Tibial nerve (tissue), 4 donors: Measurements from ENCODE around the gene PCED1B. TPM values are rescaled to one million over a fixed set of nuclear protein-coding genes. Genes with fewer than 3 reads are reported as not detected.

Experiments used
- DNase-seq, 2 donors: peaks; one replicate each; pipeline ENCODE4 v3.0.0-alpha.2; 2019; ENCODE audit warnings: low spot score in 2 of 2
- H3K27ac ChIP-seq, 4 donors: fragments of 200-600 bp; sonication (generic) in 3 of 4; one replicate each; pipeline ENCODE4 v1.5.1; 2017 to 2019; ENCODE audit warnings: mild to moderate bottlenecking in 1 of 4
- H3K27me3 ChIP-seq, 2 donors: fragments of 200-600 bp; sonication (generic) in 1 of 2; one replicate each; pipeline versions ENCODE4 v1.5.1 to v1.6.0; 2017 to 2019
- H3K36me3 ChIP-seq, 3 donors: fragments of 200-600 bp; sonication (generic); one replicate each; pipeline ENCODE4 v1.5.1; 2018 to 2019
- H3K4me1 ChIP-seq, 4 donors: fragments of 200-600 bp; sonication (generic) in 3 of 4; one replicate each; pipeline ENCODE4 v1.5.1; 2017 to 2019
- H3K4me3 ChIP-seq, 4 donors: fragments of 200-600 bp; sonication (generic) in 3 of 4; one replicate each; pipeline ENCODE4 v1.5.1; 2017 to 2019; ENCODE audit warnings: mild to moderate bottlenecking in 1 of 4, moderate library complexity in 1 of 4
- H3K9me3 ChIP-seq, 4 donors: fragments of 200-600 bp; sonication (generic) in 3 of 4; one replicate each; pipeline ENCODE4 v1.5.1; 2017 to 2019
- CTCF ChIP-seq, 5 experiments: fragments of 200-600 bp in 3 of 5; fragments of 450-650 bp in 2 of 5; sonication (generic) in 3 of 5; IDR thresholded peaks; one replicate each; pipeline ENCODE4 v1.5.1; 2016 to 2019; ENCODE audit warnings: antibody characterized with exemption in 5 of 5, mild to moderate bottlenecking in 3 of 5, moderate library complexity in 2 of 5
- EP300 ChIP-seq, 2 donors: sonication (generic); formaldehyde crosslinking; IDR thresholded peaks; one replicate each; pipeline ENCODE4 v1.6.1; 2017; ENCODE audit warnings: antibody characterized with exemption in 2 of 2, mild to moderate bottlenecking in 1 of 2
- POLR2A ChIP-seq, 2 donors: fragments of 450-650 bp; IDR thresholded peaks; one replicate each; pipeline ENCODE4 v1.6.1; 2017; ENCODE audit warnings: antibody characterized with exemption in 2 of 2, mild to moderate bottlenecking in 2 of 2, moderate library complexity in 2 of 2
- WGBS, 2 donors: methylation state at CpG; one replicate each; pipeline ENCODE4 v1.1.5; 2018; 5-methylcytosine and 5-hydroxymethylcytosine counted together
- total RNA-seq, 4 donors: library from RNA; depleted of rRNA; stranded (reverse); fragments of >200 nt; gene quantifications; one replicate each; pipeline ENCODE4 v1.1.0, GENCODE V29; 2016

The PCED1B gene
- total RNA-seq, 4 donors from 2014 or later: 0.90 to 2.9 (median 2.2) TPM; not detected in 1

GRCh38 chr12:47034661-47035060, 44.8 kb upstream of the PCED1B start:
- no peaks in the 10 kb centered on the region for H3K9me3 ChIP-seq
- no peak for TF ChIP-seq POLR2A (IDR thresholded peaks at IDR 0.05)
- no peak for TF ChIP-seq EP300 (IDR thresholded peaks at IDR 0.05)
- TF ChIP-seq CTCF (IDR thresholded peaks at IDR 0.05): no peak
- no peaks in the 10 kb centered on the region for H3K27me3 ChIP-seq
- peaks cover 0 to 8% (median 0%) of the 10 kb centered on the region in 4 donors for H3K4me1 ChIP-seq
- H3K27ac ChIP-seq: no peak overlapping the region
- H3K4me3 ChIP-seq: no peak overlapping the region
- 61 to 72% methylated on average over 2 of the region's 2 CpGs for WGBS, 2 donors
- DNase-seq: no peak
- H3K36me3 ChIP-seq: no peaks in the 10 kb centered on the region

- Histone ChIP-seq H3K4me1 (peaks cover 0 to 8% (median 0%) of the 10 kb centered on the region in 4 donors), H3K27me3 (no peaks in the 10 kb centered on the region), H3K9me3 (no peaks in the 10 kb centered on the region), H3K4me3 (no peak overlapping the region), H3K36me3 (no peaks in the 10 kb centered on the region), H3K27ac (no peak overlapping the region)
- no peak for TF ChIP-seq POLR2A (IDR thresholded peaks at IDR 0.05)
- TF ChIP-seq EP300 (IDR thresholded peaks at IDR 0.05): no peak
- no peak for TF ChIP-seq CTCF (IDR thresholded peaks at IDR 0.05)
- no peak for DNase-seq
- WGBS, 2 donors: 64 to 77% methylated on average over 3 of the region's 3 CpGs
These were observed 43.9 kb upstream of the PCED1B start for GRCh38 chr12:47035484-47035883.

GRCh38 chr12:47038270-47038748, 41.1 kb upstream of the PCED1B start:
- H3K27me3 ChIP-seq: no peaks in the 10 kb centered on the region
- no peak overlapping the region for H3K27ac ChIP-seq
- no peaks in the 10 kb centered on the region for H3K4me1 ChIP-seq
- no peaks in the 10 kb centered on the region for H3K36me3 ChIP-seq
- WGBS, 2 donors: 70 to 86% methylated on average over 1 of the region's 1 CpG
- no peak for DNase-seq
- H3K9me3 ChIP-seq: no peaks in the 10 kb centered on the region
- TF ChIP-seq EP300 (IDR thresholded peaks at IDR 0.05): no peak
- TF ChIP-seq CTCF (IDR thresholded peaks at IDR 0.05): no peak
- TF ChIP-seq POLR2A (IDR thresholded peaks at IDR 0.05): no peak
- no peak overlapping the region for H3K4me3 ChIP-seq

GRCh38 chr12:47039079-47039478, 40.3 kb upstream of the PCED1B start:
- DNase-seq: no peak
- no peak overlapping the region for H3K27ac ChIP-seq
- no peak overlapping the region for H3K4me3 ChIP-seq
- H3K9me3 ChIP-seq: no peaks in the 10 kb centered on the region
- H3K4me1 ChIP-seq: no peaks in the 10 kb centered on the region
- H3K27me3 ChIP-seq: no peaks in the 10 kb centered on the region
- 80 to 81% methylated on average over 2 of the region's 2 CpGs for WGBS, 2 donors
- TF ChIP-seq EP300 (IDR thresholded peaks at IDR 0.05) (no peak), CTCF (IDR thresholded peaks at IDR 0.05) (no peak), POLR2A (IDR thresholded peaks at IDR 0.05) (no peak)
- H3K36me3 ChIP-seq: no peaks in the 10 kb centered on the region

- Histone ChIP-seq H3K27me3 (no peaks in the 10 kb centered on the region), H3K9me3 (no peaks in the 10 kb centered on the region), H3K27ac (no peak overlapping the region), H3K36me3 (no peaks in the 10 kb centered on the region), H3K4me1 (no peaks in the 10 kb centered on the region), H3K4me3 (no peak overlapping the region)
- 61 to 65% methylated on average over 1 of the region's 1 CpG for WGBS, 2 donors
- no peak for TF ChIP-seq POLR2A (IDR thresholded peaks at IDR 0.05)
- no peak for TF ChIP-seq EP300 (IDR thresholded peaks at IDR 0.05)
- no peak for DNase-seq
These were observed 39.7 kb upstream of the PCED1B start for GRCh38 chr12:47039756-47040155.

- H3K4me3 ChIP-seq: no peak overlapping the region
- TF ChIP-seq EP300 (IDR thresholded peaks at IDR 0.05) (no peak), CTCF (IDR thresholded peaks at IDR 0.05) (no peak)
- no peak for DNase-seq
- WGBS, 2 donors: 82 to 89% methylated on average over 4 of the region's 4 CpGs
- H3K4me1 ChIP-seq: no peaks in the 10 kb centered on the region
- H3K27ac ChIP-seq: no peak overlapping the region
- H3K27me3 ChIP-seq: no peaks in the 10 kb centered on the region
- H3K36me3 ChIP-seq: no peaks in the 10 kb centered on the region
- no peaks in the 10 kb centered on the region for H3K9me3 ChIP-seq
These were observed 38.1 kb upstream of the PCED1B start for GRCh38 chr12:47041327-47041726.
